ENCODE measurements around the gene SRRD.
"Not testable (repeated sequence)": the region's sequence is repeated elsewhere in the genome, so short reads cannot be mapped to it uniquely, and the experiment has no call there.

The SRRD gene

DNA sequence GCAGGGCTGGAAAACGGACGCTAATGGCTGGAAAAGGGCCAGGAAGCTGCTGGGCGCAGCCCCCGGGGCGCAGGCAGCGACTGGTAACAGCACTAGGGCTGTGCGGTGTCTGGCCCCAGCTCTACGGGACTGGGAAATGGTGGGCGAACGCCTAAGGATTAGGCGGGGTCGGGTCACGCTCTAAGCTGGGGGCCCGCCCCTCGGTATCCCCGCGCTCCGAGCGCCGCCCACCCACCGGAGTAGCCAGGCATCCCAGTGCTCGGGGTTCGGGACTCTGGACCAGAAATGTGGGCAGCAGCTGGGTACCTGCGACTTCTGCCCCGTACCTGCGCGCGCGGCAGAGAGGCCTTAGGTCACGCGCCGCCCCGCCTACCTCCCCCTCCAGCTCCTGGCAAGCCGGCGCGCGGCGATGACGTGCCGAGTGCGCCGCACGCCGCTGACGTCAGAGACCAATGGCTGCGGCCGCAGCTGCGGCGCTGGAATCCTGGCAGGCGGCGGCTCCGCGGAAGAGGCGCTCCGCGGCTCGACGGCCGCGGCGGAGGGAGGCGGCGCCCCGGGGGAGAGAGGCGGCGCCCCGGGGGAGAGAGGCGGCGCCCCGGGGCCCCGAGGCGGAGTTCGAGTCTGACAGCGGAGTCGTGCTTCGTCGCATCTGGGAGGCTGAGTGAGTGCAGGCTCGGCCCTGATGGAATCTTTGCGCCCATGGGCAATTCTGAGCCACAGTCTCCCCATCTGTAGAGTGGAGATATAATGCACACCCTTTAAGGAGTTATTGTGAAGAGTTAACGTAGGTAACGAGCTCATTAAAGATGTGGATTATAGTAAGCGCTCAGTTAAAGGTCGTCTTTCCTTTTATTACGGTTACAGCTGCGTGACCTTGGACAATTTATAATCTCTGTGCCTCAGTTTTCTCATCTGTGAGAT, at the start of gene SRRD, which contains the start of gene HPS4:
Gene SRRD, plus strand, starts transcription at position 439 of the 921 bp plus-strand sequence. Its CDS starts 14 bp downstream, at position 453.
Gene HPS4, minus strand, starts transcription at position 345 of the 921 bp plus-strand sequence. CDS start 2,021 bp downstream, outside the sequence.
- peak; percentile 84 to 88 for DNase-seq (ENCODE audit: low read depth in 1 of 2, low spot score in 1 of 2)

GRCh38 chr22:26435327-26436093, 48.2 kb upstream of the SRRD start:
- no peak for DNase-seq (ENCODE audit: low read depth in 1 of 2, low spot score in 1 of 2)

DNA sequence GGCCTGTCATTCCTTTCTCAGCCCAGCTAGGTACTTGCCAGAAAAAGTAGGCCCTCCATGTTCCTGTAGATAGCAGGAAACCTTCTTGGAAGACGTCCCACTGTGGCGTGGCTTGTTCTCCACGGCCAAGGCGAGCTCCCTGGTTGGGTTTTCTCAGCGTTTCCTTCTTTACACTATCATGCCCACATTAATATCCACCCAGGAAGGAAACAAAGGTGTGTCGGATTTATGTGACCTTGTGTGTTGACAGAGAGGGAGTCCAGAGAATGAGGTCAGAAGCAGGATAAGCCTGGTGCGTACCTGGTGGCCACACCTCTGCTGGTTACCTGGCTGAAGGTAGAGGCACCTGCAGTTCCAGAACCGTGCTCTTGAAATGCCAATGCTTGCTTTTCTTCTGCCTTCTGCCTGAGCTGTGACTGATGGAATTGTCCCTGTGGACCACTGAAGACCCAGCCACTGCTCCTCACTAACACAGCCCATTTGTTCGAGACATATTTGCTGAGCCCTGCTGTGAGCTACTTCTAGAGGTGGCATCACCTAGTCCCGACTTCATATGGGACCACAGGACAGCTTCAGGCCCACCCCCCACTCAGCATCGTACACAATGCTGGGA, 46.7 kb upstream of the SRRD start:
- DNase-seq (ENCODE audit: low read depth in 1 of 2, low spot score in 1 of 2): no peak

DNA sequence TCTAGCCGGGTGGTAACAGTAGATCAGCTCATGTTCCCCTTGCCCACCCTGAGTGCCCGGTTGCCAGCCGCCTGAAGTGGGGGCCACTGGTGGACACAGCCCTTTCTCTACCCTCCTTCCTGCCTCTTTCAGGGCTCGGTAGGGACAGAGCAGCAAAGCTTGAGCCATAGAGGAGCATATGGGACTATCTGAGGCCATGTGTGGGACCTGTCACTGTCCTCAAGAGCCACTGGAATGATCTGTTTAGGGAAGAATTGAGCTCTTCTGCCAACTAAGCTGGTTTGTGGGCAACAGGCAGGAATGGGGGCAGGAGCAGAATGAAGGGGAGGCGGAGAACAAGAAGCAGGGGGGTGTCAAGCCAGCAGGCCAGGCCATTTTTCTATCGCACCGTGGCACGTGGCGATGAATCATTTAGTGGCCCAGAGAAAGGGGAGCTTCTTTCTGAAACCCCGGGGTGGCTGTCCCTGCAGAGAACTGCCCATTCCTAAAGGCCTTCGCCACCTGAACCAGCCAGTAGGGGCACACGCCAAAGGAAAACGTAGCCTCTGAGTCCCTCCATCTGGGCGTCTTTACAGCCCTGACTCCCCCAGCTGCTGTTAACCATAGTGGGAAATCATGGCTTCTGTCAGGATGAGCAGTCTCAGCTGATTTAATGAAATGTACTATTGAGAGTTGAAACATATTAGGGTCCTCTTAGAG, 45.8 kb upstream of the SRRD start:
- DNase-seq (ENCODE audit: low read depth in 1 of 2, low spot score in 1 of 2): no peak

GRCh38 chr22:26438776-26439175, 44.9 kb upstream of the SRRD start:
- not testable (repeated sequence) for DNase-seq (ENCODE audit: low read depth in 1 of 2, low spot score in 1 of 2)

DNA sequence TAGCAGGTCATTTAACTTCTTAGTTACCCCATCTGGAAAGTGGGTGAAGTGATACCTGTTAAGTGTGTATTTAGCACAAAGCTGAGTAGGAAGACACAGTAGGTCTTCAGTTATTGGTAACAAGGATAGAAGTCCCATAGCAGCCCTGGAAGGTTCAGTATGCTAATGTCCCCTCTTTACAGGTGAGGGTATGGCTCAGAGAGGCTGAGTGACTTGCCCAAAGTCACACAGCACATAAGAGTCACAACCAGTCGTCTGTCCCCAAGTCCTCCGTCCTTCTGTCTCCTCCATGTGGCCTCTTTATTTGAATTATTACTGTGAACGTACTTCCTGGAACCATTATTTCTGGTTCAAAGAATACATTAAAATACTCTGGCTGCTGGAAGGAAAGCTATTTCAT, 44.1 kb upstream of the SRRD start:
- DNase-seq (ENCODE audit: low read depth in 1 of 2, low spot score in 1 of 2): no peak

- no peak for DNase-seq (ENCODE audit: low read depth in 1 of 2, low spot score in 1 of 2)
Measured at GRCh38 chr22:26442086-26442756, 41.5 kb upstream of the SRRD start.

DNA sequence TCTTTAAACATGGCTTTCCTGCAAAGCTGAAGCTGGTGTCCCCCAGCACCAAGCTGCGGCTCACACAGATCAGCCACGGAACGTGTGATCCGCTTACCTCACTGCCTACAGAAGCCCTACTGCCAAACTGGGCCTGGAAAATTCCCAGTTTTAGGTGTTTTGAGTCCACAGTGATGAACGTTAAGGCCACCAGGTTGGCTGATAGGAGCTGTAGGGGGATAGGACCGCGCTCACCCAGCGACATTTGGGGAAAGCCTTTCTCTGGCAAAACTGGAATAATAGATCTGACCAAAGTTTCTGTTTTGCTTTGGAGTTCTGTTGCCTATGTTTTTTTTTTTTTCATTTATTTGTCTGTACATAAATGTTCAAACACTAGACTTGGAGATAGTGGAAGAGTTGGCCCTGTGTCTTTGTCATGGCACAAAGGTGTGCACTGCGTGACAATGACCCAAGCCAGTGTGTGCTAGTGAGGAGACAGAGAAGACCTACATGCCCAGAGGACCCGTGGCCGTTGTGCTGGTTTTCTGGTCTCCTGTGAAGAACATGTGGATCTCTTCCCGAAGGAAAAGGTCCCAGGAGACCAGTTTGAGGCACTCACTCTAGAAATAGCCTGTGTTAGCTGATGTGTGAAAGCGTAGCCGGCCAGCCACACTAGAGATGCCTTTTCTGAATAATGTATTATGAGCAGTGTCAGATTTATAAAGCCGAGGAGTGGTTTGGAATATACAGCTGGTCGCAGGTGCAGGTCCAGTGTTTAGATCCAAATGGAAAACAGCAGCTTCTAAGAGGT, 39.6 kb upstream of the SRRD start:
- no peak for DNase-seq (ENCODE audit: low read depth in 1 of 2, low spot score in 1 of 2)

DNA sequence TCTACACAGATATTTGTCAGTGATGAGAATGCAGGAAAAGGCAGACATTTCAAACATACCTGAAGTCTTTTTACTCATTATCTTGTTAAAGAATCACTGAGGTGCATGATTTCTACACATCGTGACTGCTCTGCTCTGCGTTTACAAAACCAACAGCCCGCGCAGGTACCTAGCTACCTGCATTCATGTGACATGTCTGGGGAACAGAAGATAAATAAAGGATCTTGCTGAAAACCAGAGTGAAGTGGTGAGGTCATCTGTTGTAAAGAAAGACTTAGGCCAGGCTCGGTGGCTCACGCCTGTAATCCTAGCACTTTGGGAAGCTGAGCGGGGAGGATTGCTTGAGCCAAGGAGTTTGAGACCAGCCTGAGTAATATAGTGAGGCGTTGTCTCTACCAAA, 38.9 kb upstream of the SRRD start:
- DNase-seq (ENCODE audit: low read depth in 1 of 2, low spot score in 1 of 2): no peak

- DNase-seq (ENCODE audit: low read depth in 1 of 2, low spot score in 1 of 2): no peak
Measured at GRCh38 chr22:26445577-26446275, 38.0 kb upstream of the SRRD start.

DNA sequence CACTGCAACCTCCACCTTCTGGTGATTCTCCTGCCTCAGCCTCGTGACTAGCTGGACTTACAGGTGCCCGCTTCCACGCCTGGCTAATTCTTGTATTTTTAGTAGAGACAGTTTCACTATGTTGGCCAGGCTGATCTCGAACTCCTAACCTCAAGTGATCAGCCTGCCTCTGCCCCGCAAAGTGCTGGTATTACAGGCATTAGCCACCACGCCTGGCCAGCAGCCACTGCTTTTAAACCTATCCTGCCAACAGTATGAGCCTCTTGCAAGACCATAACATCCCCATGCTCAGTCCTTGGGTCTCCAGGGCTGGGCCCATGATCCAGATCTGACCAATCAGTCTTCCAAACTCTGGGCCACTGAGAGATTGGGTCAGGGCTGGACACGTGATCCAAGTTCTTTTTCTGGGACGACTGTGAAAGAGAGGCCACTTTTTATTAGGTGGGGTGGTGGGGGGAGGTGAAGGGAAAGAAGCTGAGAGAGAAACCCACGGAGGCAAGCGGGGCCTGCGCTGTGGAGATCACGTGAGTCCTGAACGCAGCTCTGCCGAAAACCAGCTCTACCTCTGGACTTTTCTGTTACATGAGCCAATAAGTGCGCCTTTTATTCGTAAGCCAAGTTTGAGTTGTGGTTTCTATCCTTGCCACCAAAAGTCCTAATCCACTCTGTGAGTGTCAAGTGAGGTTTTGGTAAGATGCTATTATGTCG, 36.7 kb upstream of the SRRD start:
- DNase-seq (ENCODE audit: low read depth in 1 of 2, low spot score in 1 of 2): no peak

DNA sequence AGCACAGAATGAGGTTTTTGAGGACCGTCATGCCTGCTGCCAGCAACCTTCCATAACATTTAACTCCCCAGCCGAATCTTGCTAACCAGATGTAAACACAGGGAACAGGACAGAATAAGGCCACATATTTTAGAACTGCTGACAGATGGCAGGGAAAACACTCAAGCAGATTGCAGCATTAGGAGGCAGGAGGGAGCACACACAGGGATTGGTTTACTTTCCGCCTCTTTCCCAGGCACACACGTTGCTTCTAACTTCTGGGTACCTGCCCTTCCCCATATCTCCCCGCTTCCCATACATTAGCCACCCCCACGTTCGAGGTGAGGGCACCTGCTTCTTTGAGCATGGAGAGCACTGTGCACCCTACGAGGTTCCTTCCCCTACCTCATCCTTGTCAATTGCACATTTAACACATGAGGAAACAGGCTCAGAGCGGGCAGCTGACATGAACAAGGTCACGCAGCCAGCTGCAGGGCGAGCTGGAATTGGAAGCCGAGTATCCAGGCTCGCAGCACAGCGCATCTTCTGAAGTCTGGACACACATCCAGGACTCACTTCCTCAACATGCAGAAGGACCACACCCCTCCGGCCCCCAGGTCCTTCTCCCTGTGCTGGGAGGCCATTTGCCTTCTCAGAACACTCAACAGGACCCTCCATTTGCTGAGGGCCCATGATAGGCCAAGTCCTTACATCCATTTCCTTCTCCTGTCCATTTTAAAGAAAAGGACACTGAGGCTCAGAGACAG, 35.9 kb upstream of the SRRD start:
- DNase-seq (ENCODE audit: low read depth in 1 of 2, low spot score in 1 of 2): no peak

- no peak for DNase-seq (ENCODE audit: low read depth in 1 of 2, low spot score in 1 of 2)
Measured at GRCh38 chr22:26448334-26448733, 35.3 kb upstream of the SRRD start.

- DNase-seq (ENCODE audit: low read depth in 1 of 2, low spot score in 1 of 2): no peak
Measured at GRCh38 chr22:26448941-26449340, 34.7 kb upstream of the SRRD start.

GRCh38 chr22:26450453-26451185, 33.1 kb upstream of the SRRD start:
- no peak for DNase-seq (ENCODE audit: low read depth in 1 of 2, low spot score in 1 of 2)

DNA sequence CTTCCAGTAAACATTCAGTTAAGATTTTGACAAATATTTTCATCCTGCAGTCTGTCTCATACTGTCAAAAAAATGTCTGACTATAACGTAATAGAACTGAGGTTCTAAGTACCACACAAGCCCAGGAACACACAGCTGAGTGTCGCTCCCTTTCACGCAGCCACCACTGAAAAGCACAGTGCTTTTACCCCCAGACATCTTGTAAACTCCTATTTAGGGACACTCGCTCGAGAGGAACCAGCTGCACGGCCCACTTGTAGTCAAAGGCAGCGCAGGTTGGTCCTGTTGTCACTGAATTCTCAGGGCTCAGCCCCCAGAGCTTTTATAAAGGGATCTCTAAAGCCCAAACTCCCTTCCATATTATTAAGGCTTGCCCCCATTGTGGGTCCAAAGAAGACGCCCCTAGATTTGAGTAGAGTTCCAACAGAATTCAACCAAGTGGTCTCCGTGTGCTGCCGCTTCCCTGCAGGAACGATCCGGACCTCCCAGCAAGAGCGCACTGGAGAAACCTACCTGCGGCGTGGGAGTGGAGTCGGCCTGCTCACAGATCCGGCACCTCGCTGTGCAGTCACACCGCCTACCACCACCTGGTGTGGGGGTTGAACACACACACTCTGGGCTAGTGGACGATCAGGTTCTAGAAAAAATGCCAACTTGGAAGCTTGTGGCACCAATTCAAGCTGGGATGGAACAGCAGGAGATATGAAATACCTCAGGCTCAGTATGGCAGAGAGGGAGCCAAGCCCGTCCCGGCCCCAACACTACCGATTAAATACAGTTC, 31.3 kb upstream of the SRRD start:
- DNase-seq (ENCODE audit: low read depth in 1 of 2, low spot score in 1 of 2): no peak
